ENCODE measurements around the gene VTCN1.

Gene VTCN1

GRCh38 chr1:117208580-117208979, 2.1 kb downstream of the VTCN1 start:
- no peak for DNase-seq

- no peak for DNase-seq
These were observed 5.4 kb downstream of the VTCN1 start for GRCh38 chr1:117205368-117205767.

- no peak for DNase-seq
These were observed 8.9 kb downstream of the VTCN1 start for GRCh38 chr1:117201808-117202207.

GRCh38 chr1:117198097-117198496, 12.6 kb downstream of the VTCN1 start:
- DNase-seq, result no peak

- DNase-seq, result no peak
These were observed 21.0 kb downstream of the VTCN1 start for GRCh38 chr1:117189726-117190125.

- no peak for DNase-seq
These were observed 21.8 kb downstream of the VTCN1 start for GRCh38 chr1:117188816-117189437.

GRCh38 chr1:117188170-117188815, 22.4 kb downstream of the VTCN1 start:
- DNase-seq, result no peak

- DNase-seq, result no peak
These were observed 27.6 kb downstream of the VTCN1 start for GRCh38 chr1:117183112-117183511.

- DNase-seq, result no peak
These were observed 28.4 kb downstream of the VTCN1 start for GRCh38 chr1:117182319-117182718.

GRCh38 chr1:117181630-117182041, 29.1 kb downstream of the VTCN1 start:
- no peak for DNase-seq

GRCh38 chr1:117180147-117180967, 30.4 kb downstream of the VTCN1 start:
- no peak for DNase-seq

GRCh38 chr1:117179471-117179870, 31.3 kb downstream of the VTCN1 start:
- DNase-seq, result no peak

- DNase-seq, result no peak
These were observed 32.0 kb downstream of the VTCN1 start for GRCh38 chr1:117178756-117179155.

GRCh38 chr1:117177376-117177775, 33.4 kb downstream of the VTCN1 start:
- no peak for DNase-seq

- no peak for DNase-seq
These were observed 34.1 kb downstream of the VTCN1 start for GRCh38 chr1:117176579-117176978.

GRCh38 chr1:117174851-117175250, 35.9 kb downstream of the VTCN1 start:
- DNase-seq, result no peak

GRCh38 chr1:117173691-117174090, 37.0 kb downstream of the VTCN1 start:
- DNase-seq, result no peak

- no peak for DNase-seq
These were observed 37.7 kb downstream of the VTCN1 start for GRCh38 chr1:117173006-117173405.

- no peak for DNase-seq
These were observed 38.7 kb downstream of the VTCN1 start for GRCh38 chr1:117171900-117172511.

- DNase-seq, result no peak
These were observed 40.7 kb downstream of the VTCN1 start for GRCh38 chr1:117169871-117170596.

- DNase-seq, result no peak
These were observed 43.3 kb downstream of the VTCN1 start for GRCh38 chr1:117167402-117167801.

- no peak for DNase-seq
These were observed 44.7 kb downstream of the VTCN1 start for GRCh38 chr1:117166076-117166475.

GRCh38 chr1:117164209-117164608, 46.5 kb downstream of the VTCN1 start:
- DNase-seq, result no peak
